DMS114 treated with DMSO at 0.1 percent for 48 hours (cell line): Measurements from ENCODE around the gene TSPAN18.

Experiments
- DNase-seq: peaks from one replicate; lab custom pipeline; 2025; ENCODE audit not compliant: unreplicated experiment; lab: John Stamatoyannopoulos, UW

The TSPAN18 gene

GRCh38 chr11:44938066-44938691, 211.4 kb downstream of the TSPAN18 start:
- no peak for DNase-seq

GRCh38 chr11:44939673-44940395, 213.1 kb downstream of the TSPAN18 start:
- no peak for DNase-seq

- no peak for DNase-seq
Observed at GRCh38 chr11:44940404-44940803, 213.6 kb downstream of the TSPAN18 start.

- no peak for DNase-seq
Observed at GRCh38 chr11:44940835-44941234, 214.1 kb downstream of the TSPAN18 start.

- no peak for DNase-seq
Observed at GRCh38 chr11:44941259-44942021, 214.7 kb downstream of the TSPAN18 start.

GRCh38 chr11:44942029-44942955, 215.5 kb downstream of the TSPAN18 start:
- no peak for DNase-seq

GRCh38 chr11:44943118-44943517, 216.4 kb downstream of the TSPAN18 start:
- no peak for DNase-seq

- no peak for DNase-seq
Observed at GRCh38 chr11:44943696-44944095, 216.9 kb downstream of the TSPAN18 start.

- no peak for DNase-seq
Observed at GRCh38 chr11:44944181-44944852, 217.6 kb downstream of the TSPAN18 start.

- DNase-seq, result no peak
Observed at GRCh38 chr11:44944853-44945235, 218.1 kb downstream of the TSPAN18 start.

- no peak for DNase-seq
Observed at GRCh38 chr11:44945666-44946065, 218.9 kb downstream of the TSPAN18 start.

GRCh38 chr11:44946263-44946662, 219.5 kb downstream of the TSPAN18 start:
- no peak for DNase-seq

GRCh38 chr11:44947114-44947513, 220.4 kb downstream of the TSPAN18 start:
- DNase-seq, result no peak

- DNase-seq, result no peak
Observed at GRCh38 chr11:44948155-44948554, 221.4 kb downstream of the TSPAN18 start.

- DNase-seq, result peak; percentile 27
Observed at GRCh38 chr11:44949160-44950030, 222.6 kb downstream of the TSPAN18 start.

GRCh38 chr11:44950031-44950624, 223.4 kb downstream of the TSPAN18 start:
- no peak for DNase-seq

GRCh38 chr11:44950625-44951476, 224.1 kb downstream of the TSPAN18 start, which contains the start of gene TP53I11:
TP53I11 (minus strand) TSS chr11:44950883; CDS start chr11:44938335, 12,548 bp downstream.
- no peak for DNase-seq

- no peak for DNase-seq
Observed at GRCh38 chr11:44952082-44952481, 225.3 kb downstream of the TSPAN18 start.
